Retinal pigment epithelial cell (primary cell): Measurements from ENCODE around the gene POGK.

Source experiments
- DNase-seq: peaks from one replicate; pipeline ENCODE4 v3.0.0-alpha.2; 2010; ENCODE audit warnings: low read depth
- H3K4me3 ChIP-seq: 2 replicates; pipeline ENCODE4 v1.5.1; 2011; ENCODE audit warnings: mild to moderate bottlenecking, low read length, control low read depth, moderate library complexity
- TF ChIP-seq, protein P1 (sequence below): conservative IDR thresholded peaks from 2 replicates; pipeline ENCODE4 v1.5.1; 2011; ENCODE audit warnings: low read depth, low read length, control low read depth, inconsistent platforms

The POGK gene

DNA sequence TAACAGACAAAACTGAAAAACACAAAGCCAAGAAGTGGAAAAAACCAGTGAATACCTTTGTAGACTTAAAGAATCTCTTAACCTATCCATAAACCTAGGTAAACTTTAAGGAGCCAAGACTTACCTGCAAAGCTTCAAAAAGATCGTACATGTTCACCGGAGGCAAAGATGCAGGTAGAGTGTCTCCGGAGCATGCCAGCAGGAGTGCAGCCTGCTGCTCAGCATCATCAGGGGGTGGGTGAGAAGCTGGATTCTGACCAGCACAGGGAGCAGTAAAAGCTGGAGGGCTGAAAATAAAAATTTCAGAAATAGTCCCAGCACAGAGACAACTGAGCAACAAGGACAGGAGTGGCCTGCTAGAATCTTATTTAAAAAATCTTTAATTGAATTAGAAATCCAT lies 18.7 kb downstream of the POGK start:
- H3K4me3 ChIP-seq: no peak overlapping the region
- TF ChIP-seq, protein P1, sequence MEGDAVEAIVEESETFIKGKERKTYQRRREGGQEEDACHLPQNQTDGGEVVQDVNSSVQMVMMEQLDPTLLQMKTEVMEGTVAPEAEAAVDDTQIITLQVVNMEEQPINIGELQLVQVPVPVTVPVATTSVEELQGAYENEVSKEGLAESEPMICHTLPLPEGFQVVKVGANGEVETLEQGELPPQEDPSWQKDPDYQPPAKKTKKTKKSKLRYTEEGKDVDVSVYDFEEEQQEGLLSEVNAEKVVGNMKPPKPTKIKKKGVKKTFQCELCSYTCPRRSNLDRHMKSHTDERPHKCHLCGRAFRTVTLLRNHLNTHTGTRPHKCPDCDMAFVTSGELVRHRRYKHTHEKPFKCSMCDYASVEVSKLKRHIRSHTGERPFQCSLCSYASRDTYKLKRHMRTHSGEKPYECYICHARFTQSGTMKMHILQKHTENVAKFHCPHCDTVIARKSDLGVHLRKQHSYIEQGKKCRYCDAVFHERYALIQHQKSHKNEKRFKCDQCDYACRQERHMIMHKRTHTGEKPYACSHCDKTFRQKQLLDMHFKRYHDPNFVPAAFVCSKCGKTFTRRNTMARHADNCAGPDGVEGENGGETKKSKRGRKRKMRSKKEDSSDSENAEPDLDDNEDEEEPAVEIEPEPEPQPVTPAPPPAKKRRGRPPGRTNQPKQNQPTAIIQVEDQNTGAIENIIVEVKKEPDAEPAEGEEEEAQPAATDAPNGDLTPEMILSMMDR: no peak
- no peak for DNase-seq

GRCh38 chr1:166858726-166859419 lies 19.6 kb downstream of the POGK start:
- no peak overlapping the region for H3K4me3 ChIP-seq
- TF ChIP-seq, protein P1: no peak
- no peak for DNase-seq

GRCh38 chr1:166859597-166859996 lies 20.3 kb downstream of the POGK start:
- TF ChIP-seq, protein P1: no peak
- no peak for DNase-seq

GRCh38 chr1:166865926-166866325 lies 26.7 kb downstream of the POGK start:
- DNase-seq: no peak
- TF ChIP-seq, protein P1: no peak
- no peak overlapping the region for H3K4me3 ChIP-seq

More at GRCh38 chr1:166859597-166859996, 20.3 kb downstream of the POGK start:
- no peak overlapping the region for H3K4me3 ChIP-seq

GRCh38 chr1:166868639-166869038 lies 29.4 kb downstream of the POGK start:
- TF ChIP-seq, protein P1: no peak
- DNase-seq: no peak
- H3K4me3 ChIP-seq: no peak overlapping the region

GRCh38 chr1:166869318-166870099 lies 30.2 kb downstream of the POGK start:
- no peak overlapping the region for H3K4me3 ChIP-seq
- DNase-seq: no peak
- TF ChIP-seq, protein P1: no peak
